ENCODE measurements around the gene PUSL1. TPM values are rescaled to one million over a fixed set of nuclear protein-coding genes. Genes with fewer than 3 reads are reported as not detected.

PUSL1 gene
- total and polyA plus RNA-seq, 2 donors (not counting 1 experiment from before 2014, with no cell fraction given) = 15.7 to 25.8 TPM

DNA sequence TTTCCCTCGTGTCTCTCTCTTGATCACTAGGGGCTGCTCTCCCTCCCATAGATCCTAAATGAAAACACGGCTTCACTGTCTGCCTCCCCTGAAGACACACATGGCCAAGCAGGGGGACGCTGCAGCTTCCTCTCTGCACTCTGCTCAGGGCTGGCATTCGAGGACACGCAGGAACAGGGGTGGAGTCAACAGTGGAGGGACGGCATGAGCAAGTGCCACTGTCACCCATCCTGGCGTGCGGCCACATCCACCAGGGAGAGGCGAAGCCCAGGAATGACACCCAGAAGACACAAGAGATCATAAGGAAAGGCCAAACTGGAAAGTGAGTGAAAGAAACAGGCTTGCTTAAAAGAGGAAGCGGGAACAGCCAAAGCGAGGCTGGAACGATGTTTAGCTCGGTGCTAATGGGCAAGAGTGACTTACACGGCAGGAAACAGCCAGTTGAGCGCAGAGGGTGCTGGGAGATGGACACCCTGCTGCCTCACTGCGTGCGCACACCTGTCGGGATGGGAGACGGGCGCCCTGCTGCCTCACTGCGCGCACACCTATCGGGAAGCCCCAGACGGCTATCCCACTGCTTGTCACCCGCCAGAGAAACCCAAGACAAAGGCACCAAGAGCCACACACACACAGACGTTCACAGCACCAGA lies 48.3 kb upstream of the PUSL1 start:
- 76% methylated on average over 25 of the region's 26 CpGs for WGBS (ENCODE audit: insufficient coverage)
- no peak overlapping the region for H3K4me3 ChIP-seq (ENCODE audit: control extremely low read depth in 1 of 5, extremely low read depth in 1 of 5, insufficient read depth in 1 of 5, low read depth in 2 of 5, low read length in 4 of 5)
- Mint-ChIP-seq H3K4me1 (peaks cover 16% of the 10 kb centered on the region), H3K27me3 (no peaks in the 10 kb centered on the region), H3K9me3 (ENCODE audit: insufficient read depth) (no peaks in the 10 kb centered on the region), H3K4me3 (peak overlapping the region; percentile 45), H3K27ac (peak overlapping the region; percentile 62)
- DNase-seq (no peak), ATAC-seq (ENCODE audit: low read depth) (peak; percentile 24)
- H3K4me2 ChIP-seq (replicated peaks; ENCODE audit: low read depth, low read length, poor library complexity, severe bottlenecking) = no peak overlapping the region
- no peaks in the 10 kb centered on the region for H3K9me3 ChIP-seq (ENCODE audit: control extremely low read depth in 1 of 3, control insufficient read depth in 2 of 3, insufficient read depth in 1 of 3, low read length in 2 of 3)
- no peak overlapping the region for H3K9ac ChIP-seq (ENCODE audit: low read length)
- no peak for TF ChIP-seq EZH2 (IDR thresholded peaks at IDR 0.05; ENCODE audit: borderline replicate concordance, insufficient read depth, low read depth, low read length, poor library complexity, severe bottlenecking)
- TF ChIP-seq CTCF (IDR thresholded peaks at IDR 0.05) = no peak
- peaks cover 73% of the 10 kb centered on the region for H4K20me1 ChIP-seq (ENCODE audit: control insufficient read depth, insufficient read depth, low read length, poor library complexity, severe bottlenecking)
- H3K79me2 ChIP-seq (ENCODE audit: control insufficient read depth, insufficient read depth, low read length) = peaks cover 54% of the 10 kb centered on the region
- ChIA-PET CTCF (interaction anchor here (0.8 to 4.5 kb wide), 3 partner anchors 32 to 227 kb away, joined by 3 to 26 read pairs (median 3); no protein-coding TSS in a partner anchor), POLR2A (no interaction called here)
- peaks cover 0 to 61% of the 10 kb centered on the region in 2 experiments for H3K36me3 ChIP-seq (replicated peaks in 1 of 2; ENCODE audit: control extremely low read depth in 1 of 2, control insufficient read depth in 1 of 2, extremely low read depth in 1 of 2, insufficient read depth in 2 of 2, low read length in 1 of 2)
- H3K4me1 ChIP-seq (ENCODE audit: control insufficient read depth in 2 of 2, insufficient read depth in 2 of 2, low read length in 2 of 2) = peaks cover 0 to 4% of the 10 kb centered on the region in 2 donors
- H3K27me3 ChIP-seq (replicated peaks in 1 of 4; ENCODE audit: control extremely low read depth in 1 of 4, control insufficient read depth in 3 of 4, insufficient read depth in 4 of 4, low read length in 3 of 4) = no peaks in the 10 kb centered on the region
- no peak overlapping the region for H2AFZ ChIP-seq (ENCODE audit: insufficient read depth, low read depth, low read length, poor library complexity, severe bottlenecking)
- intact Hi-C loops (cut with micrococcal nuclease) = no loop called here
- H3K27ac ChIP-seq (ENCODE audit: low read length in 2 of 2) = no peak overlapping the region

DNA sequence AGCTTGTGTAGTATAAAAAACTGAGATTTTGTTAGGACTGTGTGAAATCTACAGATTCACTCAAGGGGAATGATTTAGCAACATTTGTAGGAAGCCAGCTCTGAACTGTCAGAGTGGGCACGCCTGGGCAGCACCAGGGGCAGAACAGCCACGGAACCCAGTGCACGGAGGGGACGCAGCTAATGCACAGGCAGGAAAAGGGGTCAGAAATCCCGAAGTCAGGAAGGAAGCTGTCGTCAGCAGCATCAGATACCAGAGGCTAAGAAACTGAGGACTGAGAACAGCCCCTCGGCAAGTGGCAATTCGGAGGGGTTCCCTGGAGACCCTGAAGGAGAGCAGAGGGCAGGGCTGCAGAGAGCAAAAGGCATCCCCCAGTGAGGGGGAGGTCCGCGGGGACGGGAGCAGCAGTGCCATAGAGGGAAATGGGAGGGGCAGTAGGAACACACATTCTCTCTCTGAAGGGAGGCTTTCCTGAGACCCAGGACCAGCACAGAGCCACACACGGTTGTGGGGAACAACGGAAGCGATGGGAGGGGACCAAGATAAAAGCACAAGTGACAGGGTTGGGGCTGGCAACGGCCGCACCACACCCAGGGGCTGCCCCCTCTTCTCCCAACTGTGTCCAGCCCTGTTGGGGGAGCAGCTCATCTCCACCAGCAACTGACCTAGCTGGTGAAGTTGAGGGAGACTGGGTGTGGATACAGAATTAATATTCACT lies 47.4 kb upstream of the PUSL1 start:
- H3K9me3 ChIP-seq (ENCODE audit: control extremely low read depth in 1 of 3, control insufficient read depth in 2 of 3, insufficient read depth in 1 of 3, low read length in 2 of 3) = no peaks in the 10 kb centered on the region

More for the DNA sequence above, 47.4 kb upstream of the PUSL1 start:
- no peak for ATAC-seq (ENCODE audit: low read depth)
- no peak overlapping the region for H2AFZ ChIP-seq (ENCODE audit: insufficient read depth, low read depth, low read length, poor library complexity, severe bottlenecking)
- H3K9me3 Mint-ChIP-seq (ENCODE audit: insufficient read depth) = no peaks in the 10 kb centered on the region
- H3K4me1 Mint-ChIP-seq = peaks cover 16% of the 10 kb centered on the region
- H3K79me2 ChIP-seq (ENCODE audit: control insufficient read depth, insufficient read depth, low read length) = peaks cover 54% of the 10 kb centered on the region
- ChIA-PET CTCF (interaction anchor here (0.7 to 4.5 kb wide), 3 partner anchors 139 to 228 kb away, joined by 3 to 26 read pairs (median 3); no protein-coding TSS in a partner anchor), POLR2A (interaction anchor here (1.1 to 1.2 kb wide), 2 partner anchors 10 to 12 kb away, joined by 4 to 8 read pairs; no protein-coding TSS in a partner anchor)
- intact Hi-C loops (cut with micrococcal nuclease) = no loop called here
- no peaks in the 10 kb centered on the region for H3K27me3 Mint-ChIP-seq
- WGBS (ENCODE audit: insufficient coverage) = 74% methylated on average over 16 of the region's 16 CpGs
- H3K9ac ChIP-seq (ENCODE audit: low read length) = no peak overlapping the region
- H3K27me3 ChIP-seq (replicated peaks in 1 of 4; ENCODE audit: control extremely low read depth in 1 of 4, control insufficient read depth in 3 of 4, insufficient read depth in 4 of 4, low read length in 3 of 4) = no peaks in the 10 kb centered on the region
- H3K4me3 Mint-ChIP-seq = no peak overlapping the region
- no peak overlapping the region for H3K4me2 ChIP-seq (replicated peaks; ENCODE audit: low read depth, low read length, poor library complexity, severe bottlenecking)
- no peak overlapping the region for H3K27ac Mint-ChIP-seq
- no peak overlapping the region for H3K27ac ChIP-seq (ENCODE audit: low read length in 2 of 2)
- no peak for DNase-seq
- no peak overlapping the region for H3K4me3 ChIP-seq (ENCODE audit: control extremely low read depth in 1 of 5, extremely low read depth in 1 of 5, insufficient read depth in 1 of 5, low read depth in 2 of 5, low read length in 4 of 5)
- no peak for TF ChIP-seq CTCF (IDR thresholded peaks at IDR 0.05)
- peaks cover 0 to 60% of the 10 kb centered on the region in 2 experiments for H3K36me3 ChIP-seq (replicated peaks in 1 of 2; ENCODE audit: control extremely low read depth in 1 of 2, control insufficient read depth in 1 of 2, extremely low read depth in 1 of 2, insufficient read depth in 2 of 2, low read length in 1 of 2)
- peaks cover 0 to 4% of the 10 kb centered on the region in 2 donors for H3K4me1 ChIP-seq (ENCODE audit: control insufficient read depth in 2 of 2, insufficient read depth in 2 of 2, low read length in 2 of 2)
- H4K20me1 ChIP-seq (ENCODE audit: control insufficient read depth, insufficient read depth, low read length, poor library complexity, severe bottlenecking) = peaks cover 77% of the 10 kb centered on the region

All from B cell (primary cell).